Heart right ventricle (tissue), 16 donors: ENCODE data around the gene ZNF71. TPM values are rescaled to one million over a fixed set of nuclear protein-coding genes. Genes with fewer than 3 reads are reported as not detected.

ENCODE experiments used
- ATAC-seq, 8 donors: fragments of 200-7000 bp; cut with Tn5 transposase; one replicate each; pipeline ENCODE4 v1.9.1; 2020; ENCODE audit warnings: mild to moderate bottlenecking in 8 of 8, moderate library complexity in 8 of 8, moderate number of reproducible peaks in 1 of 8
- DNase-seq, 2 donors: peaks; one replicate each; pipeline ENCODE4 v3.0.0-alpha.2; 2020
- H3K27ac ChIP-seq, 10 donors: fragments of 200-600 bp; sonication (generic) in 2 of 10; one replicate each; pipeline versions ENCODE4 v1.5.0 to v1.8.0; 2020 to 2022; ENCODE audit warnings: mild to moderate bottlenecking in 3 of 10
- H3K27me3 ChIP-seq, 7 donors: fragments of 200-600 bp; one replicate each; pipeline ENCODE4 v1.8.0; 2021 to 2022; ENCODE audit warnings: mild to moderate bottlenecking in 2 of 7
- H3K36me3 ChIP-seq, 9 donors: fragments of 200-600 bp; sonication (generic) in 1 of 9; one replicate each; pipeline versions ENCODE4 v1.5.0 to v1.8.0; 2020 to 2022; ENCODE audit warnings: mild to moderate bottlenecking in 2 of 9
- H3K4me1 ChIP-seq, 9 donors: fragments of 200-600 bp; sonication (generic) in 1 of 9; one replicate each; pipeline versions ENCODE4 v1.5.0 to v1.8.0; 2020 to 2022; ENCODE audit warnings: mild to moderate bottlenecking in 4 of 9
- H3K4me3 ChIP-seq, 10 donors: fragments of 200-600 bp; sonication (generic) in 2 of 10; one replicate each; pipeline versions ENCODE4 v1.5.0 to v1.8.0; 2020 to 2022; ENCODE audit warnings: mild to moderate bottlenecking in 7 of 10, moderate library complexity in 2 of 10
- H3K9me3 ChIP-seq, 11 donors: fragments of 200-600 bp in 10 of 11; sonication (generic) in 2 of 11; one replicate each; pipeline versions ENCODE4 v1.5.0 to v1.8.0; 2013 to 2022; ENCODE audit warnings: mild to moderate bottlenecking in 2 of 11, control low read depth in 1 of 11, moderate library complexity in 1 of 11
- CTCF ChIP-seq, 9 donors: fragments of 200-600 bp; sonication (generic) in 2 of 9; IDR thresholded peaks; one replicate each; pipeline versions ENCODE4 v1.5.0 to v1.8.0; 2021 to 2022; ENCODE audit warnings: antibody characterized with exemption in 9 of 9, mild to moderate bottlenecking in 5 of 9, moderate library complexity in 1 of 9
- WGBS, 2 donors: extraction: QIAGEN DNeasy Blood & Tissue Kit; methylation state at CpG; one replicate each; pipeline ENCODE4 v1.1.7; 2013; ENCODE audit warnings: inconsistent platforms in 1 of 2; 5-methylcytosine and 5-hydroxymethylcytosine counted together
- intact Hi-C, 10 donors: fragments of 100-400 bp; cut with DNase I; formaldehyde crosslinking; loops; one replicate each; pipeline versions ENCODE4 v1.11.1 to v1.14.2; 2022
- polyA plus RNA-seq, 2 donors: library from polyadenylated mRNA; stranded (reverse); fragments of 200-250 nt; gene quantifications; one replicate each; pipeline ENCODE4 v1.2.3, GENCODE V29; 2013
- total RNA-seq, 10 donors: library from RNA; stranded (reverse); fragmentation: NEBNext Ultra II Directional in 3 of 10; extraction: Animal tissue kit (Norgen Biotek cat#: 25700) in 3 of 10; gene quantifications; one replicate each; pipeline versions ENCODE4 v1.2.1 to v1.2.4, GENCODE V29; 2021 to 2023
- donor health status: Arrhythmogenic right ventricular cardiomyopathy.
- donor health status: ischemic (EF 13 %, LVEDD 7.1; RV severe dilation, severe dysfunction).
- donor health status: healthy with polysubstance abuse.
- donor health status: DM: no; HTN: yes; CAD: no.
- donor health status: DM: no; HTN: no; CAD: no.
- donor health status: ischemic (EF 25% LVEDD 6.9; RV normal size, moderate dysfunction).
- donor health status: ischemic (EF 25% LVEDD 5.7; RV mildly dilated, moderate dysfunction).
- donor health status: healthy.
- donor health status: DM: yes; HTN: yes; CAD: no.
- donor health status: Ischemic cardiomyopathy.
- donor health status: ischemic (EF 35%, LVEDD 5.7; RV mildly dilated, moderate dysfunction).
- donor health status: nonischemic (EF 11% LVEDD 7.7; RV severe dilation, severe dysfunction).
- donor health status: DM: yes; HTN: yes; CAD: no.
- donor health status: PGD.
- donor health status: ischemic (EF 29% LVEDD 5.4; RV normal size, mild dysfunction).
- donor health status: nonischemic (EF 23%, LVEDD 6.1; RV moderate dilation, normal function).

The ZNF71 gene
- total and polyA plus RNA-seq, 12 donors = 2.9 to 7.2 (median 6.1) TPM

DNA sequence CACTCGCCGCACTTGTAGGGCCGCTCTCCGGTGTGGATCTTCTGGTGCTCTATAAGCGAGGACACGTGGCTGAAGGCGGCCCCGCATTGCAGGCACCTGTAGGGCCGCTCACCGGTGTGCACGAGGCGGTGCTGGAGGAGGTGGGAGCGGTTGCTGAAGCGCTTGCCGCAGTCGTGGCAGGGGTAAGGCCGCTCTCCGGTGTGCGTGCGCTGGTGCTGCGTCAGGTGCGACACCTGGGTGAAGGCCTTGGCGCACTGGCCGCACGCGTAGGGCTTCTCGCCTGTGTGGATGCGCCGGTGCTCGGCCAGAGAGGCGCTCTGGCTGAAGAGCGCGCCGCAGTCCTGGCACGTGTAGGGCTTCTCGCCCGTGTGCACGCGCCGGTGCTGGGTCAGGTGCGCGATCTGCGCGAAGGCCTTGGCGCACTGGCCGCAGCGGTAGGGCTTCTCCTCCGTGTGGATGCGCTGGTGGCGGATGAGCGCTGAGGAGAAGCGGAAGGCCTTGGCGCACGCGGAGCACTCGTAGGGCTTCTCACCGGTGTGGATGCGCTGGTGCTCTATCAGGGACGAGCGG lies 68.9 kb downstream of the ZNF71 start:
- Histone ChIP-seq H3K27me3 (no peaks in the 10 kb centered on the region), H3K4me1 (peaks cover 0 to 7% (median 5%) of the 10 kb centered on the region in 9 donors), H3K9me3 (peaks cover 0 to 47% (median 0%) of the 10 kb centered on the region in 11 donors), H3K36me3 (peaks cover 0 to 33% (median 14%) of the 10 kb centered on the region in 9 donors), H3K4me3 (no peak overlapping the region), H3K27ac (no peak overlapping the region)
- DNase-seq (no peak), ATAC-seq (peak in 1 of 8 donors; percentile 16)
- no peak for TF ChIP-seq CTCF (IDR thresholded peaks at IDR 0.05)
- WGBS, 2 donors = 84 to 86% methylated on average over 60 of the region's 60 CpGs
- intact Hi-C loops = no loop called here

- no peak for TF ChIP-seq CTCF (IDR thresholded peaks at IDR 0.05)
- WGBS, 2 donors = 85 to 89% methylated on average over 43 of the region's 43 CpGs
- peaks cover 0 to 33% (median 14%) of the 10 kb centered on the region in 9 donors for H3K36me3 ChIP-seq
- H3K27me3 ChIP-seq = no peaks in the 10 kb centered on the region
- H3K9me3 ChIP-seq = peaks cover 0 to 47% (median 0%) of the 10 kb centered on the region in 11 donors
- H3K4me3 ChIP-seq = no peak overlapping the region
- peak in 1 of 8 donors; percentile 18 for ATAC-seq
- no peak for DNase-seq
- intact Hi-C loops = no loop called here
- H3K27ac ChIP-seq = no peak overlapping the region
- peaks cover 0 to 7% (median 5%) of the 10 kb centered on the region in 9 donors for H3K4me1 ChIP-seq
These were observed 69.4 kb downstream of the ZNF71 start for GRCh38 chr19:56664511-56664910.

GRCh38 chr19:56667311-56667870 lies 72.3 kb downstream of the ZNF71 start:
- no peak overlapping the region for H3K4me3 ChIP-seq
- TF ChIP-seq CTCF (IDR thresholded peaks at IDR 0.05) = no peak
- no peak for DNase-seq
- H3K9me3 ChIP-seq = peaks cover 0 to 29% (median 0%) of the 10 kb centered on the region in 11 donors
- H3K36me3 ChIP-seq = peaks cover 0 to 29% (median 14%) of the 10 kb centered on the region in 9 donors
- WGBS, 2 donors = 68 to 70% methylated on average over 6 of the region's 6 CpGs
- H3K27ac ChIP-seq = no peak overlapping the region
- H3K4me1 ChIP-seq = peaks cover 5 to 19% (median 11%) of the 10 kb centered on the region in 9 donors
- H3K27me3 ChIP-seq = no peaks in the 10 kb centered on the region
- no peak for ATAC-seq
- intact Hi-C loops = no loop called here

DNA sequence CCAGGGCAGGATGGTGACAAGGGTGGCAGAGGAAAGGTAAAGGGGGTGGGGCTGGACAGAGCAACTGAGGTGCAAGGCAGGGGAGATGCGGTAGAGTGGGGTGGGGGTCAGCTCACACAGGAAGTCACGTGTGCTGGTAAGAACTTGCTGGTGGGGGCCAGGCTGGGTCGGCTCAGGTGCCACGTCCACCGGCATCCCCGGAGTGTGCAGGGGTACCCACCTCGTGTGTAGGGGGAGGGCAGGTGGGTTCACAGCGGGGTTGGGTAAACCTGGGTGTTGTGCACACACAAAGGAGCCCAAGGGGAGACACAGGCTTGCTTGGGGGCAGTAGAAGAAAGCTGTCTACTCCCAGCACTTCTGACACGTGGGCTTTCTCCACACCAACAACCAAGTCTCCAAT lies 73.6 kb downstream of the ZNF71 start:
- no peak for TF ChIP-seq CTCF (IDR thresholded peaks at IDR 0.05)
- 82 to 91% methylated on average over 9 of the region's 9 CpGs for WGBS, 2 donors

More for the DNA sequence above, 73.6 kb downstream of the ZNF71 start:
- Histone ChIP-seq H3K4me3 (no peak overlapping the region), H3K36me3 (peaks cover 0 to 16% (median 8%) of the 10 kb centered on the region in 9 donors), H3K27ac (no peak overlapping the region), H3K9me3 (peaks cover 0 to 16% (median 0%) of the 10 kb centered on the region in 11 donors), H3K27me3 (no peaks in the 10 kb centered on the region), H3K4me1 (peaks cover 5 to 19% (median 11%) of the 10 kb centered on the region in 9 donors)
- DNase-seq = no peak
- intact Hi-C loops = no loop called here
- ATAC-seq = no peak
